CD14-positive monocyte (primary cell): ENCODE data around the gene DBR1. TPM values are rescaled to one million over a fixed set of nuclear protein-coding genes. Genes with fewer than 3 reads are reported as not detected.
A peak's percentile ranks its signal among the peaks of the same experiment; 100 is the strongest.

Experiments used
- DNase-seq, 3 donors: peaks; one replicate each; pipeline ENCODE4 v3.0.0-alpha.2; 2011 to 2022
- H2AFZ ChIP-seq: 2 replicates; pipeline ENCODE4 v1.6.0; 2012; ENCODE audit warnings: mild to moderate bottlenecking, low read depth, low read length, inconsistent platforms; ENCODE audit not compliant: insufficient read depth, poor library complexity, severe bottlenecking
- H3K27ac ChIP-seq, 2 donors: 1 replicate in 1 of 2; 2 replicates in 1 of 2; pipeline ENCODE4 v1.5.1; 2012 to 2013; ENCODE audit warnings: low read length in 2 of 2, control low read depth in 1 of 2, inconsistent platforms in 1 of 2, low read depth in 1 of 2, mild to moderate bottlenecking in 1 of 2
- H3K27me3 ChIP-seq, 2 donors: one replicate each; pipeline versions ENCODE4 v1.6.0 to v1.6.1; 2011 to 2013; ENCODE audit warnings: low read length in 2 of 2; ENCODE audit not compliant: control insufficient read depth in 2 of 2, insufficient read depth in 2 of 2
- H3K36me3 ChIP-seq, 2 donors: replicated peaks in 1 of 2; 1 replicate in 1 of 2; 2 replicates in 1 of 2; pipeline versions ENCODE4 v1.5.1 to v1.6.1; 2012 to 2013; ENCODE audit warnings: low read length in 2 of 2, control low read depth in 1 of 2, inconsistent platforms in 1 of 2, mild to moderate bottlenecking in 1 of 2; ENCODE audit not compliant: insufficient read depth in 2 of 2, control insufficient read depth in 1 of 2
- H3K4me1 ChIP-seq, 2 donors: 1 replicate in 1 of 2; 2 replicates in 1 of 2; pipeline versions ENCODE4 v1.5.1 to v1.6.1; 2012 to 2013; ENCODE audit warnings: low read length in 2 of 2, control low read depth in 1 of 2, inconsistent platforms in 1 of 2, mild to moderate bottlenecking in 1 of 2, moderate library complexity in 1 of 2; ENCODE audit not compliant: insufficient read depth in 2 of 2, control insufficient read depth in 1 of 2
- H3K4me2 ChIP-seq: replicated peaks from 2 replicates; pipeline ENCODE3; 2012; ENCODE audit warnings: low read length, moderate library complexity, mild to moderate bottlenecking; ENCODE audit not compliant: poor library complexity, severe bottlenecking; ENCODE audit errors: extremely low read depth
- H3K4me3 ChIP-seq, 3 experiments: fragments of 200-600 bp in 1 of 3; sonication (generic) in 1 of 3; replicated peaks in 1 of 3; 1 replicate in 2 of 3; 2 replicates in 1 of 3; pipeline ENCODE4 v1.5.1; 2011 to 2013; ENCODE audit warnings: low read length in 3 of 3, mild to moderate bottlenecking in 3 of 3, control low read depth in 2 of 3, low read depth in 2 of 3, inconsistent platforms in 1 of 3, moderate library complexity in 1 of 3
- H3K79me2 ChIP-seq: 2 replicates; pipeline ENCODE4 v1.6.0; 2012; ENCODE audit warnings: mild to moderate bottlenecking, control low read depth, inconsistent platforms, low read length, moderate library complexity; ENCODE audit not compliant: insufficient read depth
- H3K9ac ChIP-seq: 2 replicates; pipeline ENCODE4 v1.6.0; 2017; ENCODE audit warnings: low read length, mild to moderate bottlenecking; ENCODE audit not compliant: insufficient read depth, poor library complexity, severe bottlenecking
- H3K9me3 ChIP-seq, 2 donors: replicated peaks in 1 of 2; 1 replicate in 1 of 2; 2 replicates in 1 of 2; pipeline versions ENCODE4 v1.5.1 to v1.6.1; 2012 to 2013; ENCODE audit warnings: low read length in 2 of 2, control low read depth in 1 of 2; ENCODE audit not compliant: control insufficient read depth in 1 of 2, insufficient read depth in 1 of 2
- H4K20me1 ChIP-seq: 2 replicates; pipeline ENCODE4 v1.6.0; 2012; ENCODE audit warnings: mild to moderate bottlenecking, low read length, control low read depth, moderate library complexity; ENCODE audit not compliant: insufficient read depth
- H3K27ac Mint-ChIP-seq, 7 donors: one replicate each; pipeline ENCODE4 v1.8.0; 2020; ENCODE audit warnings: mild to moderate bottlenecking in 7 of 7, mixed read lengths in 7 of 7, moderate library complexity in 6 of 7, inconsistent platforms in 2 of 7
- H3K27me3 Mint-ChIP-seq, 3 donors: one replicate each; pipeline ENCODE4 v1.8.0; 2021 to 2022; ENCODE audit warnings: low read depth in 3 of 3, mild to moderate bottlenecking in 3 of 3, mixed read lengths in 3 of 3, moderate library complexity in 3 of 3, inconsistent platforms in 1 of 3
- H3K36me3 Mint-ChIP-seq, 2 donors: one replicate each; pipeline ENCODE4 v1.8.0; 2020; ENCODE audit warnings: mixed read lengths in 2 of 2, inconsistent platforms in 1 of 2, mild to moderate bottlenecking in 1 of 2
- H3K4me1 Mint-ChIP-seq: one replicate; pipeline ENCODE4 v1.8.0; 2020; ENCODE audit warnings: mild to moderate bottlenecking, mixed read lengths
- H3K4me3 Mint-ChIP-seq, 2 donors: one replicate each; pipeline ENCODE4 v1.8.0; 2020; ENCODE audit warnings: mild to moderate bottlenecking in 2 of 2, mixed read lengths in 2 of 2, moderate library complexity in 1 of 2
- H3K9me3 Mint-ChIP-seq, 7 donors: one replicate each; pipeline ENCODE4 v1.8.0; 2020 to 2022; ENCODE audit warnings: mixed read lengths in 7 of 7, mild to moderate bottlenecking in 6 of 7, moderate library complexity in 6 of 7, inconsistent platforms in 2 of 7
- WGBS: methylation state at CpG from one replicate; pipeline ENCODE4 v1.1.5; 2013; ENCODE audit warnings: missing lambda C conversion rate; ENCODE audit not compliant: insufficient coverage; 5-methylcytosine and 5-hydroxymethylcytosine counted together
- intact Hi-C, 2 donors: fragments of 100-400 bp; cut with micrococcal nuclease; formaldehyde crosslinking; loops; one replicate each; pipeline versions ENCODE4 v1.15.0 to v1.15.1; 2023
- polyA plus RNA-seq, 3 donors: library from polyadenylated mRNA; depleted of rRNA in 1 of 3; unstranded in 2 of 3; stranded (reverse) in 1 of 3; fragments of 300-500 nt in 2 of 3; fragments of >200 nt in 1 of 3; fragmentation: Illumina TruSeq in 2 of 3; gene quantifications; 1 replicate in 2 of 3; 2 replicates in 1 of 3; pipeline ENCODE4 v1.2.3, GENCODE V29; 2012 to 2021
- TF ChIP-seq, protein P1 (sequence below): fragments of 200-600 bp; IDR thresholded peaks from one replicate; pipeline ENCODE4 v1.8.0; 2022; ENCODE audit warnings: antibody characterized with exemption, mild to moderate bottlenecking

Gene DBR1
- polyA plus RNA-seq, 3 donors, result 4.8 to 7.5 (median 5.6) TPM

DNA sequence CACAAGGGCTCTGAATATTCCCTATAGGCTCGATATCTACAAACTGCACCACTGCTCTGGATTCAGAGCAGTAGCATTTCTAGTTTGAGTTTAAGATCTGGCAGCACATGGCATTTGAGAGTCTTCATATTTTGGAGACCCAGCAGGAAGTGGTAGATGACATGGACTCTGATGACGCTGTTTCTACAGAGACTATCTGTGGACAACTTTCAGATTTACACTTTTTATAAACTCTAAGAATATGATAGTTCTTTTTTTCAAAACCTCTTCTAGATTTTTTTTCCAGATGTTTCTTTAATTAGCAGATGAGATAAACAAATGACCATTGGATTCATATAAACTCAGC lies 48.2 kb upstream of the DBR1 start:
- Mint-ChIP-seq H3K9me3 (no peaks in the 10 kb centered on the region), H3K4me1 (peaks cover 37% of the 10 kb centered on the region), H3K27me3 (no peaks in the 10 kb centered on the region), H3K4me3 (peak overlapping the region in 1 of 2 donors; percentile 40), H3K27ac (peak overlapping the region; percentile 92 to 97 (median 95)), H3K36me3 (peaks cover 46 to 49% of the 10 kb centered on the region in 2 donors)
- no peaks in the 10 kb centered on the region for H3K27me3 ChIP-seq
- no peaks in the 10 kb centered on the region for H3K9me3 ChIP-seq
- DNase-seq, result peak; percentile 21 to 57 (median 29)
- H4K20me1 ChIP-seq, result no peaks in the 10 kb centered on the region
- H3K4me3 ChIP-seq, result peak overlapping the region in 1 of 3 experiments; percentile 70
- peaks cover 35% of the 10 kb centered on the region for H3K79me2 ChIP-seq
- peak overlapping the region; percentile 16 for H2AFZ ChIP-seq
- H3K4me1 ChIP-seq, result peaks cover 28 to 40% of the 10 kb centered on the region in 2 donors
- H3K36me3 ChIP-seq, result peaks cover 39 to 46% of the 10 kb centered on the region in 2 donors
- no peak overlapping the region for H3K9ac ChIP-seq
- peak overlapping the region; percentile 67 for H3K4me2 ChIP-seq
- TF ChIP-seq, protein P1, sequence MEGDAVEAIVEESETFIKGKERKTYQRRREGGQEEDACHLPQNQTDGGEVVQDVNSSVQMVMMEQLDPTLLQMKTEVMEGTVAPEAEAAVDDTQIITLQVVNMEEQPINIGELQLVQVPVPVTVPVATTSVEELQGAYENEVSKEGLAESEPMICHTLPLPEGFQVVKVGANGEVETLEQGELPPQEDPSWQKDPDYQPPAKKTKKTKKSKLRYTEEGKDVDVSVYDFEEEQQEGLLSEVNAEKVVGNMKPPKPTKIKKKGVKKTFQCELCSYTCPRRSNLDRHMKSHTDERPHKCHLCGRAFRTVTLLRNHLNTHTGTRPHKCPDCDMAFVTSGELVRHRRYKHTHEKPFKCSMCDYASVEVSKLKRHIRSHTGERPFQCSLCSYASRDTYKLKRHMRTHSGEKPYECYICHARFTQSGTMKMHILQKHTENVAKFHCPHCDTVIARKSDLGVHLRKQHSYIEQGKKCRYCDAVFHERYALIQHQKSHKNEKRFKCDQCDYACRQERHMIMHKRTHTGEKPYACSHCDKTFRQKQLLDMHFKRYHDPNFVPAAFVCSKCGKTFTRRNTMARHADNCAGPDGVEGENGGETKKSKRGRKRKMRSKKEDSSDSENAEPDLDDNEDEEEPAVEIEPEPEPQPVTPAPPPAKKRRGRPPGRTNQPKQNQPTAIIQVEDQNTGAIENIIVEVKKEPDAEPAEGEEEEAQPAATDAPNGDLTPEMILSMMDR, result no peak
- intact Hi-C loops, result loop anchor here (5.0 to 10.0 kb wide), 2 partner anchors 36 to 88 kb away; partner anchors contain the start of genes ARMC8 (in 2 of the 2) and A4GNT (in 1 of the 2)
- peak overlapping the region in 1 of 2 donors; percentile 86 for H3K27ac ChIP-seq
- WGBS, result no CpG with 5 or more reads among the region's 2 CpGs

DNA sequence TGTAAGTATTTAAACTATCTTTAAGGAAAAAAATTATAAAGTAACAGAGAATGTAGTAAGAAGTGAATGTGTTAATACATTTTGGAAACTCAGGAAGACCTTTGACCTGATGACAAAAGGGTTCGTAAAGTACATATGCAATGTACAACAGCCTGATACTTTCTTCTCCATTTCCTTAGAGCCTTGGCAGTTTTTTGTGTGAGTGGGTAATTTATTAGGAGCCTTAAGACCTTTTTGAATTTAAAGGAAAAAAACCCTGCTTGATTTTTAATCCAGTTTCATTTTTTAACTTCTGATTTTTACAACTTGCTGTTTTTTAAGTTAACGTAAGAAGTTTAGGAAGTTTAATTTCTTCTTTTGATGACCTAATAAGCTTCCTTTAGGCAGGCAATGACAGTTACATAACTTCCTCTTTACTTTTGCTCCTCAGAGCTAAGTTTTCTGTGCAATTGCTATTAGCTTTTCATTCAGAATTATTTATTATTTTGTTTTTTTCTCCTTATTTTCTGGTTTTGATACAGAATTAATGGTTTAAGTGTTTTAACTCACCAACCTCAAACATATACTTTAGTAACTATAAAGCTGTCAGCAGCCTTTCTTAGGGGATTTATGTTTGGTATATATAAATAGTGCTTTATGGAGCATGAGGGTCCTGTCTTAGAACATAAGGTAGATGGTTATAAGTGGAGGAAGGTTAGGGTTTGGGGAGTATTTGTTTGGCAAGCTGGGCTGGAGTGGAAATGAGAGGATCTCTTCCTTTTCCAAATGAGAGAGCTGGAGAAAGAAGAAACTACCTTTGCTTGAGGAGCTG lies 47.6 kb upstream of the DBR1 start:
- intact Hi-C loops, result loop anchor here (5.0 to 10.0 kb wide), 2 partner anchors 35 to 88 kb away; partner anchors contain the start of genes ARMC8 (in 2 of the 2) and A4GNT (in 1 of the 2)
- Histone ChIP-seq H3K4me3 (peak overlapping the region; percentile 36 to 70 (median 44)), H4K20me1 (no peaks in the 10 kb centered on the region), H3K27ac (peak overlapping the region; percentile 30 to 86), H3K36me3 (peaks cover 35 to 40% of the 10 kb centered on the region in 2 donors), H3K9ac (peak overlapping the region; percentile 37), H3K4me2 (peak overlapping the region; percentile 67), H3K79me2 (peaks cover 41% of the 10 kb centered on the region), H3K27me3 (no peaks in the 10 kb centered on the region), H2AFZ (peak overlapping the region; percentile 31), H3K4me1 (peaks cover 28 to 40% of the 10 kb centered on the region in 2 donors), H3K9me3 (no peaks in the 10 kb centered on the region)
- DNase-seq, result peak; percentile 45 to 81 (median 79)
- Mint-ChIP-seq H3K36me3 (peaks cover 45 to 47% of the 10 kb centered on the region in 2 donors), H3K9me3 (no peaks in the 10 kb centered on the region), H3K4me1 (peaks cover 40% of the 10 kb centered on the region), H3K27ac (peak overlapping the region; percentile 92 to 97 (median 96)), H3K27me3 (no peaks in the 10 kb centered on the region), H3K4me3 (peak overlapping the region; percentile 61 to 87)
- no CpG with 5 or more reads among the region's 2 CpGs for WGBS
- TF ChIP-seq, protein P1, result no peak
